Neural progenitor cell (in vitro differentiated cells): ENCODE measurements around the gene PORCN.

Experiments used
- CTCF ChIP-seq: fragments of 200-600 bp; sonication (generic); IDR thresholded peaks from 2 replicates; pipeline ENCODE4 v1.5.1; 2017; ENCODE audit warnings: antibody characterized with exemption, mild to moderate bottlenecking
- EZH2 ChIP-seq: fragments of 200-600 bp; sonication (generic); IDR thresholded peaks from 2 replicates; pipeline ENCODE4 v1.6.1; 2017; ENCODE audit warnings: antibody characterized with exemption, mild to moderate bottlenecking, moderate library complexity
- EZH2phosphoT487 ChIP-seq: fragments of 200-600 bp; sonication (generic); IDR thresholded peaks from 2 replicates; pipeline ENCODE4 v1.6.1; 2017; ENCODE audit warnings: antibody characterized with exemption

GRCh38 chrX:48558271-48558670, 49.5 kb downstream of the PORCN start:
- TF ChIP-seq CTCF (no peak), EZH2 (no peak), EZH2phosphoT487 (no peak)
